Smooth muscle cell of the coronary artery (primary cell): ENCODE data around the gene GRM1. TPM values are rescaled to one million over a fixed set of nuclear protein-coding genes. Genes with fewer than 3 reads are reported as not detected.

Source experiments
- total RNA-seq: library from RNA; depleted of rRNA; stranded (reverse); fragments of >200 nt; gene quantifications from 2 replicates; pipeline ENCODE4 v1.2.3, GENCODE V29; 2014; ENCODE audit warnings: low replicate concordance

GRM1 gene
- total RNA-seq: under 0.01 TPM in 2 replicates

GRCh38 chr6:146028851-146029572, at the start of gene GRM1:
GRM1 (plus strand) TSS chr6:146029062; CDS start chr6:146029518, 456 bp downstream.

Other genes starting within 250 kb of the GRM1 start
- gene FBXO30, start 214.3 kb upstream of the GRM1 start, total RNA-seq: 10.5 and 15.4 TPM in 2 replicates
- 13.6 and 23.8 TPM in 2 replicates for gene SHPRH, start 64.7 kb upstream of the GRM1 start, total RNA-seq